ENCODE results near the gene AUTS2. TPM values are rescaled to one million over a fixed set of nuclear protein-coding genes. Genes with fewer than 3 reads are reported as not detected.

AUTS2 gene
- polyA plus RNA-seq, 3 donors = 0.08 to 0.35 TPM; not detected in 1

DNA sequence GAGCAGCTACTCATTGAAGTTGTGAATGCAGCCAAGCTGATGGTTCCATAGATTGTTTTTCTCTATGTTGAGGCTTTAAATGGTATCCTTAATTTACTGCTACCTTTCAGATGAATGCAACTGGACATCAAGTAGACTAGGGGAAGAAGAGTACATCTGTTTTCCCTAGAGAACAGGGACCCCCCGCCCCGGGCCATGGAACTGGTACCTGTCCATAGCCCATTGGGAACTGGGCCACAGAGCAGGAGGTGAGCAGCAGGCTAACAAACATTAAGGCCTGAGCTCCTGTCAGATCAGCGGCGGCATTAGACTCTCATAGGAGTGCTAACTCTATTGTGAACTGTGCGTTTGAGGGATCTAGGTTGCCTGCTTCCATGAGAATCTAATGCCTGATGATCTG is 391.3 kb downstream of the AUTS2 start:
- no peak overlapping the region for H3K4me3 Mint-ChIP-seq
- intact Hi-C loops (cut with micrococcal nuclease) = no loop called here

DNA sequence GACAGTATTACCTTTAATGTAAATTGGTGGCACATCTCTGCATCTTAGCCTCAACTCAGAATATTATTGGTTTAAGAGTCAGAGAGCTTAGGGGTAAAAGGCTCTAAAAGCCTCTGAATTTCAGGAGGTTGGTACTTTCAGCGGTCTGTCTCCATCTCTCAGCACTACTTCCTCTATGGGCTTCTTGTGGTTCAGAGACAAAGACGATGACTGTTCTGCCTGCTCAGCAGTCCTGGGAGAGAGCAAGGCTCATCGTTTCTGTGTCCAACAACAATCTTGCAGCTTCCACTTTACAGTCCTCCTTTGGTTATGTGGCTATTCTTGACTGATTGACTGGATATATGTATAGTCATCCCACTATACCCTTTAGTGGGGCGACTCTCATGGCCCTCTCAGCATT is 394.7 kb downstream of the AUTS2 start:
- Mint-ChIP-seq H3K9me3 (no peaks in the 10 kb centered on the region), H3K36me3 (no peaks in the 10 kb centered on the region), H3K27ac (no peak overlapping the region), H3K27me3 (ENCODE audit: low read depth in 3 of 3) (peaks cover 0 to 2% (median 1%) of the 10 kb centered on the region in 3 donors), H3K4me1 (no peaks in the 10 kb centered on the region), H3K4me3 (no peak overlapping the region)
- H4K20me1 ChIP-seq (ENCODE audit: insufficient read depth, low read length) = no peaks in the 10 kb centered on the region
- H3K36me3 ChIP-seq (replicated peaks in 1 of 2; ENCODE audit: control insufficient read depth in 1 of 2, insufficient read depth in 2 of 2, low read length in 2 of 2) = no peaks in the 10 kb centered on the region
- H3K4me2 ChIP-seq (replicated peaks; ENCODE audit: extremely low read depth, low read length, poor library complexity, severe bottlenecking) = no peak overlapping the region
- no peak overlapping the region for H3K4me3 ChIP-seq (replicated peaks in 1 of 3; ENCODE audit: low read depth in 2 of 3, low read length in 3 of 3)
- WGBS (ENCODE audit: insufficient coverage) = no CpG with 5 or more reads among the region's 4 CpGs
- H3K27ac ChIP-seq (ENCODE audit: low read depth in 1 of 2, low read length in 2 of 2) = no peak overlapping the region
- intact Hi-C loops (cut with micrococcal nuclease) = no loop called here
- no peak overlapping the region for H3K9ac ChIP-seq (ENCODE audit: insufficient read depth, low read length, poor library complexity, severe bottlenecking)
- no peaks in the 10 kb centered on the region for H3K79me2 ChIP-seq (ENCODE audit: insufficient read depth, low read length)
- no peaks in the 10 kb centered on the region for H3K4me1 ChIP-seq (ENCODE audit: control insufficient read depth in 1 of 2, insufficient read depth in 2 of 2, low read length in 2 of 2)
- H3K27me3 ChIP-seq (ENCODE audit: control insufficient read depth in 2 of 2, insufficient read depth in 2 of 2, low read length in 2 of 2) = no peaks in the 10 kb centered on the region
- H3K9me3 ChIP-seq (replicated peaks in 1 of 2; ENCODE audit: control insufficient read depth in 1 of 2, insufficient read depth in 1 of 2, low read length in 2 of 2) = no peaks in the 10 kb centered on the region
- TF ChIP-seq, protein P1, sequence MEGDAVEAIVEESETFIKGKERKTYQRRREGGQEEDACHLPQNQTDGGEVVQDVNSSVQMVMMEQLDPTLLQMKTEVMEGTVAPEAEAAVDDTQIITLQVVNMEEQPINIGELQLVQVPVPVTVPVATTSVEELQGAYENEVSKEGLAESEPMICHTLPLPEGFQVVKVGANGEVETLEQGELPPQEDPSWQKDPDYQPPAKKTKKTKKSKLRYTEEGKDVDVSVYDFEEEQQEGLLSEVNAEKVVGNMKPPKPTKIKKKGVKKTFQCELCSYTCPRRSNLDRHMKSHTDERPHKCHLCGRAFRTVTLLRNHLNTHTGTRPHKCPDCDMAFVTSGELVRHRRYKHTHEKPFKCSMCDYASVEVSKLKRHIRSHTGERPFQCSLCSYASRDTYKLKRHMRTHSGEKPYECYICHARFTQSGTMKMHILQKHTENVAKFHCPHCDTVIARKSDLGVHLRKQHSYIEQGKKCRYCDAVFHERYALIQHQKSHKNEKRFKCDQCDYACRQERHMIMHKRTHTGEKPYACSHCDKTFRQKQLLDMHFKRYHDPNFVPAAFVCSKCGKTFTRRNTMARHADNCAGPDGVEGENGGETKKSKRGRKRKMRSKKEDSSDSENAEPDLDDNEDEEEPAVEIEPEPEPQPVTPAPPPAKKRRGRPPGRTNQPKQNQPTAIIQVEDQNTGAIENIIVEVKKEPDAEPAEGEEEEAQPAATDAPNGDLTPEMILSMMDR (IDR thresholded peaks at IDR 0.05) = no peak
- no peak for DNase-seq
- no peak overlapping the region for H2AFZ ChIP-seq (ENCODE audit: insufficient read depth, low read depth, low read length, poor library complexity, severe bottlenecking)

More for the DNA sequence above, 391.3 kb downstream of the AUTS2 start:
- H3K4me3 ChIP-seq (replicated peaks in 1 of 3; ENCODE audit: low read depth in 2 of 3, low read length in 3 of 3) = no peak overlapping the region
- H3K36me3 ChIP-seq (replicated peaks in 1 of 2; ENCODE audit: control insufficient read depth in 1 of 2, insufficient read depth in 2 of 2, low read length in 2 of 2) = no peaks in the 10 kb centered on the region
- no peaks in the 10 kb centered on the region for H3K9me3 Mint-ChIP-seq
- H3K4me1 Mint-ChIP-seq = no peaks in the 10 kb centered on the region
- TF ChIP-seq, protein P1 (IDR thresholded peaks at IDR 0.05) = no peak
- H3K9ac ChIP-seq (ENCODE audit: insufficient read depth, low read length, poor library complexity, severe bottlenecking) = no peak overlapping the region
- H3K36me3 Mint-ChIP-seq = no peaks in the 10 kb centered on the region
- no peaks in the 10 kb centered on the region for H3K79me2 ChIP-seq (ENCODE audit: insufficient read depth, low read length)
- H3K4me2 ChIP-seq (replicated peaks; ENCODE audit: extremely low read depth, low read length, poor library complexity, severe bottlenecking) = no peak overlapping the region
- DNase-seq = no peak
- H3K9me3 ChIP-seq (replicated peaks in 1 of 2; ENCODE audit: control insufficient read depth in 1 of 2, insufficient read depth in 1 of 2, low read length in 2 of 2) = no peaks in the 10 kb centered on the region
- no peaks in the 10 kb centered on the region for H4K20me1 ChIP-seq (ENCODE audit: insufficient read depth, low read length)
- no peak overlapping the region for H3K27ac ChIP-seq (ENCODE audit: low read depth in 1 of 2, low read length in 2 of 2)
- WGBS (ENCODE audit: insufficient coverage) = 87% methylated on average over 4 of the region's 5 CpGs
- H3K27ac Mint-ChIP-seq = no peak overlapping the region
- H3K27me3 Mint-ChIP-seq (ENCODE audit: low read depth in 3 of 3) = peaks cover 0 to 2% (median 0%) of the 10 kb centered on the region in 3 donors
- H3K4me1 ChIP-seq (ENCODE audit: control insufficient read depth in 1 of 2, insufficient read depth in 2 of 2, low read length in 2 of 2) = no peaks in the 10 kb centered on the region
- no peak overlapping the region for H2AFZ ChIP-seq (ENCODE audit: insufficient read depth, low read depth, low read length, poor library complexity, severe bottlenecking)
- no peaks in the 10 kb centered on the region for H3K27me3 ChIP-seq (ENCODE audit: control insufficient read depth in 2 of 2, insufficient read depth in 2 of 2, low read length in 2 of 2)

All from CD14-positive monocyte (primary cell).